WERI-Rb-1 (cell line): Measurements from ENCODE around the gene TRIP12.
"Not testable (repeated sequence)": the region's sequence is repeated elsewhere in the genome, so short reads cannot be mapped to it uniquely, and the experiment has no call there.

Source experiments
- DNase-seq: peaks from one replicate; pipeline ENCODE4 v3.0.0-alpha.2; 2020
- H3K27ac ChIP-seq: fragments of 250-450 bp; sonication (Bioruptor Pico); 2 replicates; pipeline ENCODE4 v1.5.1; 2020; ENCODE audit warnings: mild to moderate bottlenecking, moderate library complexity
- H3K27me3 ChIP-seq: fragments of 250-450 bp; sonication (Bioruptor Pico); 2 replicates; pipeline ENCODE4 v1.5.1; 2021; ENCODE audit warnings: mild to moderate bottlenecking, low read depth, moderate library complexity; ENCODE audit not compliant: insufficient read depth, severe bottlenecking
- H3K36me3 ChIP-seq: fragments of 250-450 bp; sonication (Bioruptor Pico); 2 replicates; pipeline ENCODE4 v1.5.1; 2020; ENCODE audit warnings: mild to moderate bottlenecking, moderate library complexity
- H3K4me3 ChIP-seq: 2 replicates; pipeline ENCODE4 v1.5.1; 2011; ENCODE audit warnings: low read depth, mild to moderate bottlenecking, control low read depth, low read length
- H3K9me3 ChIP-seq: fragments of 250-450 bp; sonication (Bioruptor Pico); 2 replicates; pipeline ENCODE4 v1.5.1; 2021; ENCODE audit warnings: mild to moderate bottlenecking, moderate library complexity; ENCODE audit not compliant: severe bottlenecking
- CTCF ChIP-seq: IDR thresholded peaks from 2 replicates; pipeline ENCODE4 v1.5.1; 2011; ENCODE audit warnings: low read depth, mild to moderate bottlenecking, control low read depth, inconsistent platforms, low read length

The TRIP12 gene

GRCh38 chr2:229732897-229733296, 188.9 kb downstream of the TRIP12 start:
- DNase-seq: no peak
- TF ChIP-seq CTCF: no peak
- Histone ChIP-seq H3K27ac (no peak overlapping the region), H3K27me3 (peaks cover 48% of the 10 kb centered on the region), H3K36me3 (no peaks in the 10 kb centered on the region), H3K9me3 (no peaks in the 10 kb centered on the region), H3K4me3 (no peak overlapping the region)

DNA sequence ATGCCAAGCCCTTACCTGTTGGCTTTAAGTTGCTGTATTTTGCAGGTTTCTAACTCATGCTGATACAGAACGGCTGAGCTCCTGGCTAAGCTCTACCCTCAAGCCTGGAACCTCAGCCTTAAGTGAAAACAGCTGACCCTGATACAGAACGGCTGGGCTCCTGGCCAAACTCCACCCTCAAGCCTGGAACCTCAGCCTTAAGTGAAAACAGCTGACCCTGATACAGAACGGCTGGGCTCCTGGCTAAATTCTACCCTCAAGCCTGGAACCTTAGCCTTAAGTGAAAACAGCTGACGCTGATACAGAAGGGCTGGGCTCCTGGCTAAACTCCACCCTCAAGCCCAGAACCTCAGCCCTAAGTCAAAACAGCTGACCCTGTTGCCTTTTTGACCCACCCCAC, 189.9 kb downstream of the TRIP12 start:
- H3K36me3 ChIP-seq: no peaks in the 10 kb centered on the region
- peaks cover 49% of the 10 kb centered on the region for H3K27me3 ChIP-seq
- H3K27ac ChIP-seq: no peak overlapping the region
- no peak for TF ChIP-seq CTCF
- H3K9me3 ChIP-seq: no peaks in the 10 kb centered on the region
- no peak for DNase-seq
- H3K4me3 ChIP-seq: no peak overlapping the region

DNA sequence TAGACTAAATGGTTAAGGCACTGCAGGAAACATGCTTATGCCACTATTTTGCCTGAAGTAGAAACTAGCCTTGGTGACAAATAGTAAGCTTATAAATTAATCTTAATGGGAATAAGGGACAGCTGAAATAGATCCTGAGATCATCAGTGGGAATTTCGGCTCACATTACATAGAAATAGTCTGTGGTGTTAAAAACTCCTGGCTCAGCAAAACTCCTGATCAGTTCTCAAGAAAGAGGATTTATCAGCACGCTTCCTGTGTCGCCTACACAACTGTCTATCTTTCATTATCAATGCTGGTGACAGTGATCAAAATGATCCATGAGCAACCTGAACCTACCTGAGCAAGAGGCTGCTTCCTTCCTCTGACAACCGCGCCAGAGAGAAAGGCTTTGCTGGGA, 190.4 kb downstream of the TRIP12 start:
- no peak for DNase-seq
- Histone ChIP-seq H3K9me3 (no peaks in the 10 kb centered on the region), H3K4me3 (no peak overlapping the region), H3K36me3 (no peaks in the 10 kb centered on the region), H3K27me3 (peaks cover 54% of the 10 kb centered on the region), H3K27ac (no peak overlapping the region)
- TF ChIP-seq CTCF: no peak

- Histone ChIP-seq H3K4me3 (no peak overlapping the region), H3K9me3 (no peaks in the 10 kb centered on the region), H3K36me3 (no peaks in the 10 kb centered on the region), H3K27me3 (peaks cover 55% of the 10 kb centered on the region), H3K27ac (no peak overlapping the region)
- no peak for DNase-seq
- TF ChIP-seq CTCF: no peak
Measured at GRCh38 chr2:229728370-229728769, 193.4 kb downstream of the TRIP12 start.

GRCh38 chr2:229726643-229727042, 195.2 kb downstream of the TRIP12 start:
- no peak for TF ChIP-seq CTCF
- Histone ChIP-seq H3K36me3 (no peaks in the 10 kb centered on the region), H3K9me3 (no peaks in the 10 kb centered on the region), H3K4me3 (no peak overlapping the region), H3K27me3 (peaks cover 54% of the 10 kb centered on the region), H3K27ac (no peak overlapping the region)
- DNase-seq: no peak

- H3K36me3 ChIP-seq: no peaks in the 10 kb centered on the region
- TF ChIP-seq CTCF: no peak
- no peak overlapping the region for H3K4me3 ChIP-seq
- H3K9me3 ChIP-seq: no peaks in the 10 kb centered on the region
- H3K27me3 ChIP-seq: peaks cover 49% of the 10 kb centered on the region
- H3K27ac ChIP-seq: no peak overlapping the region
- DNase-seq: no peak
Measured at GRCh38 chr2:229725716-229726574, 195.9 kb downstream of the TRIP12 start.

- peaks cover 71% of the 10 kb centered on the region for H3K27me3 ChIP-seq
- H3K36me3 ChIP-seq, H3K9me3 ChIP-seq, DNase-seq, H3K27ac ChIP-seq, H3K4me3 ChIP-seq: not testable (repeated sequence)
Measured at GRCh38 chr2:229723192-229723591, 198.6 kb downstream of the TRIP12 start.
